ENCODE data around the gene SFTA2.

DNA sequence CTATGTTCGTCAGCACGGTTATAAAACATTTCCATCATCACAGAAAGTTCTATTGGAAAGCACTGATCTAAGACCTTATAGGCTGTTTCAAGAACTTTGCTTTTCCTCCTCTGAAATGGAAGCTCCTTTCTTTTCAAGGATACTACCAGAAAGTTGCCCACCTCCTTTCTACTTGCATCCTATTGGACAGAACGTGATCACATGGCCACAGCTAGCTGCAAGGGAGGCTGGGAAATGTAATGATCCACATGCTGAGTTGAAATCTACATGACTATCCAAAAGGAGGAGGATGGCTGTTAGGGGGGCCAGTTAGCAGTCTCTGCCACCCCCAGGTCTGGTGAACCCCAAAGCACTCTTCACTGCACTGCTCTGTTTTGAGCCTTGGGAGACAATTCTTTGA is 3.3 kb downstream of the SFTA2 start:
- TF ChIP-seq BCLAF1 (IDR thresholded peaks at IDR 0.05; ENCODE audit: borderline replicate concordance in 1 of 2, control insufficient read depth in 1 of 2, low read depth in 2 of 2, low read length in 1 of 2) = no peak
- TF ChIP-seq, protein P1, sequence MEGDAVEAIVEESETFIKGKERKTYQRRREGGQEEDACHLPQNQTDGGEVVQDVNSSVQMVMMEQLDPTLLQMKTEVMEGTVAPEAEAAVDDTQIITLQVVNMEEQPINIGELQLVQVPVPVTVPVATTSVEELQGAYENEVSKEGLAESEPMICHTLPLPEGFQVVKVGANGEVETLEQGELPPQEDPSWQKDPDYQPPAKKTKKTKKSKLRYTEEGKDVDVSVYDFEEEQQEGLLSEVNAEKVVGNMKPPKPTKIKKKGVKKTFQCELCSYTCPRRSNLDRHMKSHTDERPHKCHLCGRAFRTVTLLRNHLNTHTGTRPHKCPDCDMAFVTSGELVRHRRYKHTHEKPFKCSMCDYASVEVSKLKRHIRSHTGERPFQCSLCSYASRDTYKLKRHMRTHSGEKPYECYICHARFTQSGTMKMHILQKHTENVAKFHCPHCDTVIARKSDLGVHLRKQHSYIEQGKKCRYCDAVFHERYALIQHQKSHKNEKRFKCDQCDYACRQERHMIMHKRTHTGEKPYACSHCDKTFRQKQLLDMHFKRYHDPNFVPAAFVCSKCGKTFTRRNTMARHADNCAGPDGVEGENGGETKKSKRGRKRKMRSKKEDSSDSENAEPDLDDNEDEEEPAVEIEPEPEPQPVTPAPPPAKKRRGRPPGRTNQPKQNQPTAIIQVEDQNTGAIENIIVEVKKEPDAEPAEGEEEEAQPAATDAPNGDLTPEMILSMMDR (IDR thresholded peaks at IDR 0.05 in 2 of 3, conservative IDR thresholded peaks at IDR 0.05 in 1 of 3; ENCODE audit: insufficient read depth in 2 of 3, low read depth in 1 of 3, low read length in 3 of 3) = no peak
- TF ChIP-seq RAD21 (CRISPR knock-in tag; conservative IDR thresholded peaks at IDR 0.05 in 1 of 2, IDR thresholded peaks at IDR 0.05 in 1 of 2) = no peak
- no peak for TF ChIP-seq RFX1 (IDR thresholded peaks at IDR 0.05)
- TF ChIP-seq EZH2 (IDR thresholded peaks at IDR 0.05; ENCODE audit: borderline replicate concordance, low read depth, low read length) = no peak
- TF ChIP-seq JUN (IDR thresholded peaks at IDR 0.05; ENCODE audit: borderline replicate concordance, low read depth, low read length) = no peak
- TF ChIP-seq JUN (CRISPR knock-in tag; IDR thresholded peaks at IDR 0.05; ENCODE audit: borderline replicate concordance) = no peak
- TF ChIP-seq PHTF2 (CRISPR knock-in tag; IDR thresholded peaks at IDR 0.05) = no peak

Measured in K562 (cell line).